GM23338 (cell line): Measurements from ENCODE around the gene MGLL.

ENCODE experiments used
- CREB1 ChIP-seq: fragments of 250-450 bp; sonication (Bioruptor Pico); IDR thresholded peaks from 2 replicates; pipeline ENCODE4 v1.5.0; 2020; ENCODE audit warnings: low read depth, mild to moderate bottlenecking, moderate library complexity
- EZH2 ChIP-seq: fragments of 200-600 bp; sonication (generic); IDR thresholded peaks from one replicate; pipeline ENCODE4 v1.8.0; 2017; ENCODE audit warnings: antibody characterized with exemption, mild to moderate bottlenecking, low read depth; ENCODE audit not compliant: unreplicated experiment
- EZH2phosphoT487 ChIP-seq: fragments of 200-600 bp; sonication (generic); IDR thresholded peaks from one replicate; pipeline ENCODE4 v1.8.1; 2018; ENCODE audit warnings: antibody characterized with exemption; ENCODE audit not compliant: unreplicated experiment
- JUNB ChIP-seq: IDR thresholded peaks from one replicate; pipeline ENCODE4 v1.6.1; 2016; ENCODE audit warnings: antibody characterized with exemption; ENCODE audit not compliant: unreplicated experiment
- POLR2AphosphoS5 ChIP-seq: IDR thresholded peaks from 2 replicates; pipeline ENCODE4 v1.6.1; 2016; ENCODE audit warnings: antibody characterized with exemption, low read depth
- REST ChIP-seq: IDR thresholded peaks from one replicate; pipeline ENCODE4 v1.6.1; 2018; ENCODE audit warnings: antibody characterized with exemption; ENCODE audit not compliant: unreplicated experiment
- STAT1 ChIP-seq: IDR thresholded peaks from one replicate; pipeline ENCODE4 v1.6.1; 2016; ENCODE audit warnings: antibody characterized with exemption; ENCODE audit not compliant: unreplicated experiment
- ZNF114 ChIP-seq: fragments of 250-450 bp; sonication (Bioruptor Pico); IDR thresholded peaks from 2 replicates; pipeline ENCODE4 v1.5.0; 2020; ENCODE audit warnings: mild to moderate bottlenecking, moderate library complexity
- ZNF331 ChIP-seq: fragments of 250-450 bp; sonication (Bioruptor Pico); IDR thresholded peaks from 2 replicates; pipeline ENCODE4 v1.5.0; 2020; ENCODE audit warnings: low read depth, mild to moderate bottlenecking, moderate library complexity
- ZNF462 ChIP-seq: fragments of 250-450 bp; sonication (Bioruptor Pico); IDR thresholded peaks from 2 replicates; pipeline ENCODE4 v1.5.0; 2020; ENCODE audit warnings: mild to moderate bottlenecking, moderate library complexity
- TF ChIP-seq, protein P1 (sequence below), 2 experiments: fragments of 200-600 bp in 1 of 2; sonication (generic) in 1 of 2; conservative IDR thresholded peaks; 2 replicates each; pipeline versions ENCODE4 v1.5.1 to v1.6.1; 2016 to 2017; ENCODE audit warnings: antibody characterized with exemption in 2 of 2, low read depth in 2 of 2, mild to moderate bottlenecking in 2 of 2, moderate library complexity in 1 of 2
- TF ChIP-seq, protein P2 (sequence below): IDR thresholded peaks from 2 replicates; pipeline ENCODE4 v1.6.1; 2016; ENCODE audit warnings: antibody characterized with exemption

DNA sequence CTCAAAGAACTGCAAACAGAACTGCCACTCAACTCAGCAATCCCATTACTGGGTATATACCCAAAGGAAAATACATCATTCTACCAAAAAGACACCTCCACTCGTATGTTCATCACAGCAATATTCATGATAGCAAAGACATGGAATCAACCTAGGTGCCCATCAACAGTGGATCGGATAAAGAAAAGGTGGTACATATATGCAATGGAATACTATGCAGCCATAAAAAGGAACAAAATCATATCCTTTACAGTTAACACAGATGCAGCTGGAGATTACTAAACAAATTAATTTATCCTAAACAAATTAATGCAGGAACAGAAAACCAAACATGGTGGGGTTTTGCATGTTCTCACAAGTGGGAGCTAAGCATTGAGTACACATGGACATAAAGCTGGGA is 27.3 kb downstream of the MGLL start:
- TF ChIP-seq, protein P1, sequence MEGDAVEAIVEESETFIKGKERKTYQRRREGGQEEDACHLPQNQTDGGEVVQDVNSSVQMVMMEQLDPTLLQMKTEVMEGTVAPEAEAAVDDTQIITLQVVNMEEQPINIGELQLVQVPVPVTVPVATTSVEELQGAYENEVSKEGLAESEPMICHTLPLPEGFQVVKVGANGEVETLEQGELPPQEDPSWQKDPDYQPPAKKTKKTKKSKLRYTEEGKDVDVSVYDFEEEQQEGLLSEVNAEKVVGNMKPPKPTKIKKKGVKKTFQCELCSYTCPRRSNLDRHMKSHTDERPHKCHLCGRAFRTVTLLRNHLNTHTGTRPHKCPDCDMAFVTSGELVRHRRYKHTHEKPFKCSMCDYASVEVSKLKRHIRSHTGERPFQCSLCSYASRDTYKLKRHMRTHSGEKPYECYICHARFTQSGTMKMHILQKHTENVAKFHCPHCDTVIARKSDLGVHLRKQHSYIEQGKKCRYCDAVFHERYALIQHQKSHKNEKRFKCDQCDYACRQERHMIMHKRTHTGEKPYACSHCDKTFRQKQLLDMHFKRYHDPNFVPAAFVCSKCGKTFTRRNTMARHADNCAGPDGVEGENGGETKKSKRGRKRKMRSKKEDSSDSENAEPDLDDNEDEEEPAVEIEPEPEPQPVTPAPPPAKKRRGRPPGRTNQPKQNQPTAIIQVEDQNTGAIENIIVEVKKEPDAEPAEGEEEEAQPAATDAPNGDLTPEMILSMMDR (conservative IDR thresholded peaks at IDR 0.05; ENCODE audit: low read depth in 2 of 2): no peak
- TF ChIP-seq POLR2AphosphoS5 (no peak), REST (no peak), EZH2 (no peak), ZNF462 (CRISPR knock-in tag) (no peak), JUNB (no peak), CREB1 (CRISPR knock-in tag) (no peak), EZH2phosphoT487 (no peak), STAT1 (no peak), ZNF114 (no peak), ZNF331 (CRISPR knock-in tag) (no peak)
- TF ChIP-seq, protein P2, sequence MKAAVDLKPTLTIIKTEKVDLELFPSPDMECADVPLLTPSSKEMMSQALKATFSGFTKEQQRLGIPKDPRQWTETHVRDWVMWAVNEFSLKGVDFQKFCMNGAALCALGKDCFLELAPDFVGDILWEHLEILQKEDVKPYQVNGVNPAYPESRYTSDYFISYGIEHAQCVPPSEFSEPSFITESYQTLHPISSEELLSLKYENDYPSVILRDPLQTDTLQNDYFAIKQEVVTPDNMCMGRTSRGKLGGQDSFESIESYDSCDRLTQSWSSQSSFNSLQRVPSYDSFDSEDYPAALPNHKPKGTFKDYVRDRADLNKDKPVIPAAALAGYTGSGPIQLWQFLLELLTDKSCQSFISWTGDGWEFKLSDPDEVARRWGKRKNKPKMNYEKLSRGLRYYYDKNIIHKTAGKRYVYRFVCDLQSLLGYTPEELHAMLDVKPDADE: no peak
